Subcutaneous adipose tissue (tissue), 4 donors: ENCODE measurements around the gene RGR. TPM values are rescaled to one million over a fixed set of nuclear protein-coding genes. Genes with fewer than 3 reads are reported as not detected.

Experiments used
- CTCF ChIP-seq: fragments of 450-650 bp; IDR thresholded peaks from one replicate; pipeline ENCODE4 v1.5.1; 2016; ENCODE audit warnings: low read depth, mild to moderate bottlenecking, control low read depth, antibody characterized with exemption, moderate library complexity
- total RNA-seq, 4 donors: library from RNA; depleted of rRNA; stranded (reverse); fragments of >200 nt; gene quantifications; one replicate each; pipeline ENCODE4 v1.1.0, GENCODE V29; 2016

The RGR gene
- total RNA-seq, 4 donors from 2014 or later = 0.44 TPM; not detected in 3

DNA sequence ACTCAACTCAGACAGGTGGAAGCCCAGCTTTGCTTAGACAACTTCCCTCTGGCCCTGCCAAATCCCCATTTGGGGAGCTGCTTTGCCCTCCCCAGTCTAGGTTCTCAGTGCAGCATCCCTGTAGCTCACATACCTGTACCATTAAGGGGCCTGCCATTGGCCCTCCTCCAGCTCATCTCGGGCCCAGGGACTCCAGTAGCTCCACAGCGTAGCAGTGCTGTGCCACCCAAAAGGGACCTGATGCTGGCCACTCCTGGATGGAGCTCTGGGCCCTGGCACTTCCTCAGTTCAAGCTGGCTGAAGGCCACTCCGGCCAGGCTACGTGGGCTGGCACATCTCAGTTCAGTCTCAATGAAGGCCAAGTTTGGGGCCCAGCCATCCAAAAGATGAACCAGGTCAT lies 10.9 kb upstream of the RGR start:
- TF ChIP-seq CTCF = no peak

DNA sequence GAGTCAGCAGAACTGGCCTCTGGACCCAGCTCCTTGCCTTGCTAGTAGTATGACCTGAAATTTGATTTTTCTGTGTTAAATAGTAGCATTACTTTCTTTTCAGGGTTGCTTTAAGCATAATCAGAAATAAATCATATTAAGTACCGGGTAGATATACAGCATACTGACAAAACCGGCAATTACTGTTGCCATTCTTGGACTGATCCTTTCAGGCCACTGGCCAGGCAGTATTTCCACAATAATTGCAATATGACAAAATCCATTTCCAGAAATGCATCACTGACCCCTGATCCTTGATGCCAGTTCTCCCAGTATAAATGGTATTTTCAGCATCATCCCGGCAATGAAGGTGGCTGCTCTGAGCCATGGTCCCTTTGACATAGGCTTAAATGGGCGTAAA lies 10.4 kb upstream of the RGR start:
- TF ChIP-seq CTCF = no peak

DNA sequence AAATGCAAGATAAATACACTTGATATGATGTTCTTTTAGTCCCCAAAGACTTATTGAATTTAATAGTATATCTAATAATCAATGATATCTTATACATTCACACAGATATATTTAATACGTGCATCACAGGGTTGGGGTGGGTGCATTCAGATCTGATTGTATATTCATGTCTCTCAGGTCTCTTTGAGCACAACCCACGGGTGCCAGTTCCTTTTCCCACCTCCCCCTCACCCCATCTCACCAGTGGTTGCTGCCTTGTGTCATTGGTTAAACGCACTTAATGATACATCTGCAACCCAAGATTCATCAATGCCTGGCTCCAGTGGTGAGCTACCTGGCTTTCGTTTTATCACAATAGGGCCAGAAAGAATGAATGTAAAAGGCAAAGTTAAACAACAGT lies 9.8 kb upstream of the RGR start:
- no peak for TF ChIP-seq CTCF

GRCh38 chr10:84236807-84237198 lies 8.1 kb upstream of the RGR start:
- TF ChIP-seq CTCF = no peak

DNA sequence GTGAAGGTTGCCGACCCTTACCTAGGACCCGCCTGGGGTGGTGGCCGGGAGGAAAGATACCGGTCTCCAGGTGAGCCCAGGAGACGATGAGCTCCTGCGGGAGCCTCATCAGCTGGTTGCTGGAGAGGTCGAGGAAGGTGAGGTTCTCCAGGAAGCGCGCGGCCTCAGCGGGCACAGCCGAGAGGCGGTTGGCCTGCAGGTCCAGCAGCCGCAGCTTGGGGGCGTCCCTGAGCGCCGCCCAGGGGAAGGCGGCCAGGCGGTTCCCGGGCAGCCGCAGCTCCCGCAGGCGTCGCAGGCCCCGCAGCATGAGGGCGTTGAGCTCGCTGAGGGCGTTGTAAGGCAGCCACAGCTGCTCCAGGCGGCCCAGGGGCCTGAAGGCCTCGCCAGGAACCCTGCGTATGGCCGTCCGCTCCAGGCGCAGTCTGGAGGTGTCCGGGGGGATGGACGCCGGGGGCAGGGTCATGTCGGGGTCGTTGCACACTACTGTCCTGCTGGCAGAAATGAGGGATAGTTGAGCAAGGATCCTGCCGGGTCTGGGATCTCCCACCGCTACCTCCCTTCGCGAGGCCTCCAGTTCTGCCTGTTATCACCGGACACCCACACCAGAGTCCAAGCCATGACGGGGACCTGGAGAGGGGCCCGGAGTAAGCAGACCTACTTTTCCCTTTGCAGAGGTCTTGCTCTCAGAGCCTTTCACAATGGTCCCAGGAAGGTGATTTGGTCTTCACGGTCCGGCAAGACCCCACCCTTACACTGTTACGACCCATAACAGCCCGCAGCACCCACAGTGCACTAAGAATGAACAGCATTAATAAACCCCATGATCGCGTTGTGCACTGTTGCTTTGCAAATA lies 7.4 kb upstream of the RGR start:
- TF ChIP-seq CTCF = no peak

GRCh38 chr10:84238909-84239308 lies 5.9 kb upstream of the RGR start:
- TF ChIP-seq CTCF = no peak

DNA sequence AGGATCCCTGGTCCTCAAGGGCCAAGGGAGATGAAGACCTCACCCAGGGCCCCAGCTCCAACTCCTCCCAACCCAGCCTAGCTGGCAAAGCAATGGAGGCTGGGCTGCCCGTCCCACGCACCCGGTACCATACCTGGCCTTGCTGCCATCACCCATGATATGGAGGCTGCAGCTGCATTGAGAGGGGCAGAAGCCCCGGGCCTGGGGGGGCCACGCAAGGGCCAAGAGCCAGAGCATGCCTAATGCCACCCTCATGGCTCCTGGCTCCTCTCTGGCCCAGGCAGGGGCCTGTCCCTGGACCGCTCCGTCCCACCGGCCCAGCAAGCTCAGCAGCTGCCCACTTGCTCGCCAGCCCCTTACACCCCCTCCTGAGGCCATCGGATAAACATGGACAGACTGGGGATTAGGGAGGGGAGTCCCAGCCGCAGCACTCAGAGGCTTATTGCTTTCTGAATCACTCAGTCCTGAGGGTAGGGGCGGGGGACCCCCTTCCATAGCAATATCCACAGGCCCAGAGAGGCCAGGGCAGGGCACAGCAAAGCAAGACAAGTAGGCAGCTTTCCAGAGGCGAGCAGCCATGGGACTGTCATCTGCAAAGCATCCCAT lies 3.6 kb upstream of the RGR start, which contains the start of gene LRIT1:
LRIT1 (minus strand) TSS at position 362 of the 606 bp plus-strand sequence; CDS start at position 255, 107 bp downstream.
- TF ChIP-seq CTCF = no peak
